SK-N-MC (cell line): ENCODE measurements around the gene ADH1C.
"Not testable (repeated sequence)": the region's sequence is repeated elsewhere in the genome, so short reads cannot be mapped to it uniquely, and the experiment has no call there.

Experiments
- EZH2 ChIP-seq: fragments of 200-600 bp; sonication (generic); IDR thresholded peaks from one replicate; pipeline ENCODE4 v1.6.1; 2017; ENCODE audit warnings: antibody characterized with exemption
- FOXP2 ChIP-seq: optimal IDR thresholded peaks from 2 replicates; pipeline ENCODE3; 2011; ENCODE audit warnings: mild to moderate bottlenecking, moderate library complexity; ENCODE audit not compliant: insufficient read depth; ENCODE audit errors: extremely low read length, control extremely low read depth
- POLR2AphosphoS5 ChIP-seq: IDR thresholded peaks from 2 replicates; pipeline ENCODE4 v1.6.1; 2012; ENCODE audit warnings: mild to moderate bottlenecking, low read depth, low read length, borderline replicate concordance

GRCh38 chr4:99377341-99377740 is 24.8 kb upstream of the ADH1C start:
- not testable (repeated sequence) for TF ChIP-seq POLR2AphosphoS5, EZH2, FOXP2
